PC-3 (cell line): Measurements from ENCODE around the gene NPNT. TPM values are rescaled to one million over a fixed set of nuclear protein-coding genes. Genes with fewer than 3 reads are reported as not detected.

Experiments used
- ATAC-seq: fragments of 200-7000 bp; cut with Tn5 transposase; 2 replicates; pipeline ENCODE4 v1.9.1; 2020; ENCODE audit warnings: mild to moderate bottlenecking, moderate library complexity
- BruUV-seq: library from RNA; stranded (reverse); fragments of 400-500 nt; replicated peaks from 2 replicates; lab custom pipeline; 2021; lab: Mats Ljungman, UMichigan
- CTCF ChIA-PET: fragments of 300-600 bp; sonication (Branson Sonifier 250); formaldehyde crosslinking; loops from one replicate; lab custom pipeline; 2022; ENCODE audit warnings: antibody characterized with exemption; lab: Charles Lee
- POLR2A ChIA-PET: fragments of 300-600 bp; sonication (Branson Sonifier 250); formaldehyde crosslinking; loops from one replicate; lab custom pipeline; 2022; ENCODE audit warnings: antibody characterized with exemption; ENCODE audit not compliant: unreplicated experiment; lab: Charles Lee
- DNase-seq: peaks from one replicate; pipeline ENCODE4 v3.0.0-alpha.2; 2015
- H2AFZ ChIP-seq: fragments of 300-600 bp; sonication (generic); 2 replicates; pipeline ENCODE4 v1.6.0; 2016; ENCODE audit warnings: antibody characterized with exemption, low read length
- H3F3A ChIP-seq: fragments of 300-600 bp; sonication (generic); one replicate; pipeline ENCODE4 v1.6.0; 2017; ENCODE audit warnings: antibody characterized with exemption, low read length, control low read depth, mild to moderate bottlenecking; ENCODE audit not compliant: unreplicated experiment
- H3K27ac ChIP-seq: fragments of 300-600 bp; sonication (generic); 2 replicates; pipeline ENCODE4 v1.5.1; 2016; ENCODE audit warnings: mild to moderate bottlenecking, low read length
- H3K27me3 ChIP-seq: fragments of 300-600 bp; sonication (generic); 2 replicates; pipeline ENCODE4 v1.6.1; 2016; ENCODE audit warnings: low read length, mixed read lengths
- H3K36me3 ChIP-seq: fragments of 300-600 bp; sonication (generic); 2 replicates; pipeline ENCODE4 v1.6.1; 2016; ENCODE audit warnings: low read depth, mixed run types, low read length, mixed read lengths
- H3K4me1 ChIP-seq: fragments of 300-600 bp; sonication (generic); 2 replicates; pipeline ENCODE4 v1.5.1; 2016; ENCODE audit warnings: low read length; ENCODE audit not compliant: insufficient read depth
- H3K4me2 ChIP-seq: fragments of 300-600 bp; sonication (generic); 2 replicates; pipeline ENCODE4 v1.6.0; 2016; ENCODE audit warnings: low read length
- H3K4me3 ChIP-seq: fragments of 300-600 bp; sonication (generic); 2 replicates; pipeline ENCODE4 v1.5.1; 2016; ENCODE audit warnings: mild to moderate bottlenecking, low read length, mixed read lengths
- H3K79me2 ChIP-seq: fragments of 300-600 bp; sonication (generic); 2 replicates; pipeline ENCODE4 v1.6.1; 2017; ENCODE audit warnings: low read length, mixed read lengths
- H3K9ac ChIP-seq: fragments of 300-600 bp; sonication (generic); 2 replicates; pipeline ENCODE4 v1.6.0; 2016; ENCODE audit warnings: mild to moderate bottlenecking, low read length
- H3K9me2 ChIP-seq: fragments of 300-600 bp; sonication (generic); replicated peaks from 2 replicates; pipeline ENCODE4 v1.6.1; 2016; ENCODE audit warnings: mixed run types, low read length, mixed read lengths
- H3K9me3 ChIP-seq: fragments of 300-600 bp; sonication (generic); 2 replicates; pipeline ENCODE4 v1.6.1; 2016; ENCODE audit warnings: low read length, mixed read lengths
- H4K20me1 ChIP-seq: fragments of 300-600 bp; sonication (generic); 2 replicates; pipeline ENCODE4 v1.6.1; 2016; ENCODE audit warnings: low read length, mixed read lengths
- EZH2 ChIP-seq: fragments of 300-600 bp; sonication (generic); IDR thresholded peaks from one replicate; pipeline ENCODE4 v1.6.1; 2017; ENCODE audit warnings: antibody characterized with exemption, mild to moderate bottlenecking, low read length; ENCODE audit not compliant: unreplicated experiment
- EZH2phosphoT487 ChIP-seq: fragments of 300-600 bp; sonication (generic); IDR thresholded peaks from 2 replicates; pipeline ENCODE4 v1.6.1; 2018; ENCODE audit warnings: mild to moderate bottlenecking, antibody characterized with exemption, low read length, borderline replicate concordance
- intact Hi-C: fragments of 100-400 bp; cut with micrococcal nuclease; formaldehyde crosslinking; loops from 2 replicates; pipeline ENCODE4 v1.9.0; 2023
- total RNA-seq: library from RNA; depleted of rRNA; stranded (reverse); fragments of >200 nt; gene quantifications from 2 replicates; pipeline ENCODE4 v1.2.3, GENCODE V29; 2014
- TF ChIP-seq, protein P1 (sequence below): fragments of 300-600 bp; sonication (generic); conservative IDR thresholded peaks from 2 replicates; pipeline ENCODE4 v1.5.1; 2017; ENCODE audit warnings: antibody characterized with exemption, low read depth, mild to moderate bottlenecking, low read length

Gene NPNT
- total RNA-seq, 1 experiment from 2014 or later: 29.7 TPM

DNA sequence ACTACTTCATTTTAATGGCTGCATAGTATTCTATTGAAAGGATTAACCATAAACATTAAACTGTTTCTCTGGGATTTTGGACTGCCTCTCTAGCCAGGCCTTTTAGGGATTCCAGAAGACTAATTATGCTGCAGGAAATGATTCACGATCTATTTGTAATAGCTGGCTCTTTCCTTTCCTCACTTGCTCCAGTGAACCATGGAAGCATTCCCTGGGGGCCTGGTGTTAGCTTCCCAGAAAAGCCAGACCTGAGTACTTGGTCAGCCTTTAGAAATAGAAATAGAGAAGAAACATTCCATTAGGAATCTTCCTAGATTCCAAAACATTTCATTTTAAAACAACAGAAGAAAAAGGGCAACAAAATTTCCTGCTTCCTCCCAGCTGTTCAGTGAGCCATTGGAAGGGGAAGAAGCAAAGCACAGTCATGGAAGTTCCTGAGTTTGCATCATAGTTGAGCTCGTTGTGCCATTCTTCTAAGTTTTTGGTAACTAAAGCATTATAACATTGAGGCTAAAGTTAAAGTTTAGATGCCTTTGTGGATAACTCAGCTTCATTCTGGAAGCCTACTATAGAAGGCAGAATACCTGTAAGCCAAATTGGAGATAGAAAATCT is 83.5 kb downstream of the NPNT start:
- Histone ChIP-seq H2AFZ (no peak overlapping the region), H3K4me2 (no peak overlapping the region), H3K4me3 (no peak overlapping the region), H3K4me1 (peaks cover 9% of the 10 kb centered on the region; the same call in 1 of the 2 replicates), H3K27me3 (no peaks in the 10 kb centered on the region), H3K9me3 (no peaks in the 10 kb centered on the region), H3K9ac (no peak overlapping the region), H3K9me2 (no peaks in the 10 kb centered on the region), H3K27ac (0 out of 2 replicates have a peak overlapping the region, but pooled peaks have one; percentile 9), H3K79me2 (no peaks in the 10 kb centered on the region), H3F3A (no peaks in the 10 kb centered on the region), H3K36me3 (no peaks in the 10 kb centered on the region), H4K20me1 (no peaks in the 10 kb centered on the region)
- ChIA-PET CTCF (no interaction called here), POLR2A (no interaction called here)
- ATAC-seq (peak; percentile 58), DNase-seq (peak; percentile 60)
- intact Hi-C loops: no loop called here
- no TSS peak for BruUV-seq
- TF ChIP-seq, protein P1, sequence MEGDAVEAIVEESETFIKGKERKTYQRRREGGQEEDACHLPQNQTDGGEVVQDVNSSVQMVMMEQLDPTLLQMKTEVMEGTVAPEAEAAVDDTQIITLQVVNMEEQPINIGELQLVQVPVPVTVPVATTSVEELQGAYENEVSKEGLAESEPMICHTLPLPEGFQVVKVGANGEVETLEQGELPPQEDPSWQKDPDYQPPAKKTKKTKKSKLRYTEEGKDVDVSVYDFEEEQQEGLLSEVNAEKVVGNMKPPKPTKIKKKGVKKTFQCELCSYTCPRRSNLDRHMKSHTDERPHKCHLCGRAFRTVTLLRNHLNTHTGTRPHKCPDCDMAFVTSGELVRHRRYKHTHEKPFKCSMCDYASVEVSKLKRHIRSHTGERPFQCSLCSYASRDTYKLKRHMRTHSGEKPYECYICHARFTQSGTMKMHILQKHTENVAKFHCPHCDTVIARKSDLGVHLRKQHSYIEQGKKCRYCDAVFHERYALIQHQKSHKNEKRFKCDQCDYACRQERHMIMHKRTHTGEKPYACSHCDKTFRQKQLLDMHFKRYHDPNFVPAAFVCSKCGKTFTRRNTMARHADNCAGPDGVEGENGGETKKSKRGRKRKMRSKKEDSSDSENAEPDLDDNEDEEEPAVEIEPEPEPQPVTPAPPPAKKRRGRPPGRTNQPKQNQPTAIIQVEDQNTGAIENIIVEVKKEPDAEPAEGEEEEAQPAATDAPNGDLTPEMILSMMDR: no peak
- TF ChIP-seq EZH2phosphoT487 (no peak), EZH2 (no peak)

DNA sequence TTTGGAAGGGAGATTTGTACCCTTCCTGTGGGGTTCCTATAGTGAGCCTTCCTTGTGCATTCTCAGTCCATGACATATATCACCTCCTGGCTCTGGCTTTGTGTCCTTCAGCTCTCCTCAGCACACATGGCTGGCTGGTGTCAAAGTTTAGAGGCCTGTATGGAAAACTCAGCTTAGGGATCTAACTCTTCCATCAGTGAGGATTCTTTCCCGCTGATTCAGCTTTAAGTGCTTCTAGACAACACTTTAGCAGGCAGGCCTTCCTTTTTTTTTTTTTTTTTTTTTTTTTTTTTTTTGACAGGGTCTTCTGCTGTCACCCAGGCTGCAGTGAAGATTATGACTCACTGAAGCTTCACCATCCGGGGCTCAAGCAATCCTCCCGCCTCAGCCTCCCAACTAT is 84.2 kb downstream of the NPNT start:
- ATAC-seq (no peak), DNase-seq (peak; percentile 3)
- H3K27ac ChIP-seq: no peak overlapping the region
- ChIA-PET CTCF (no interaction called here), POLR2A (no interaction called here)
- H3K79me2 ChIP-seq: no peaks in the 10 kb centered on the region
- peaks cover 9% of the 10 kb centered on the region; the same call in 1 of the 2 replicates for H3K4me1 ChIP-seq
- no peak for TF ChIP-seq EZH2phosphoT487
- TF ChIP-seq EZH2: no peak
- no peaks in the 10 kb centered on the region for H3K36me3 ChIP-seq
- H3K4me2 ChIP-seq: no peak overlapping the region
- no peaks in the 10 kb centered on the region for H3K27me3 ChIP-seq
- no peak overlapping the region for H3K4me3 ChIP-seq
- no peaks in the 10 kb centered on the region for H3F3A ChIP-seq
- intact Hi-C loops: no loop called here
- H2AFZ ChIP-seq: no peak overlapping the region
- no peaks in the 10 kb centered on the region for H3K9me3 ChIP-seq
- no peaks in the 10 kb centered on the region for H4K20me1 ChIP-seq
- H3K9me2 ChIP-seq: no peaks in the 10 kb centered on the region
- BruUV-seq: no TSS peak
- no peak overlapping the region for H3K9ac ChIP-seq

DNA sequence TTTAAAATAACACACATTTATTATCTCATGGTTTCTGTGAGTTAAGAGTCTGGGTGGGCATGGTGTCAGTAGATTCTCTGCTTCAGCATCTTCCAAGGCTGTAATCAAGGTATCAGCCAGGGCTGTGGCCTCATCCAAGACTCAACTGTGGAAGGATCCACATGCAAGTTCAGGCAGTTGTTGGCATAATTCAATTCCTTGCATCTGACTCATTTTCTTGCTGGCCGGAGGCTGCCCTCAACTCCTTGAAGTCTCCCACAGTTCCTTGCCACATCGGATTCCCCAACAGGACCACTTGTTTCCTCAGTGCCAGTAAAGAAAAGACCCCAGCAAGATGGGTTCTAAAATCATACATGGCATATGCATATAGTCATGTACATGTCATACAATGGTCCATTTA is 93.4 kb downstream of the NPNT start:
- H4K20me1 ChIP-seq: no peaks in the 10 kb centered on the region
- no TSS peak for BruUV-seq
- H3K27me3 ChIP-seq: no peaks in the 10 kb centered on the region
- TF ChIP-seq EZH2phosphoT487: no peak
- no peak for TF ChIP-seq EZH2
- TF ChIP-seq, protein P1: no peak
- POLR2A ChIA-PET: no interaction called here
- H3F3A ChIP-seq: no peaks in the 10 kb centered on the region
- no peak overlapping the region for H3K4me3 ChIP-seq
- no peak for DNase-seq
- H3K4me2 ChIP-seq: peak overlapping the region; percentile 64
- peaks cover 33% of the 10 kb centered on the region for H3K4me1 ChIP-seq
- no peaks in the 10 kb centered on the region for H3K36me3 ChIP-seq
- H3K9me2 ChIP-seq: no peaks in the 10 kb centered on the region
- CTCF ChIA-PET: no interaction called here
- intact Hi-C loops: no loop called here
- ATAC-seq: no peak
- H2AFZ ChIP-seq: no peak overlapping the region; the same call in 1 of the 2 replicates
- peak overlapping the region; percentile 95 for H3K27ac ChIP-seq
- peak overlapping the region; percentile 32; the same call in 1 of the 2 replicates for H3K9ac ChIP-seq
- no peaks in the 10 kb centered on the region for H3K9me3 ChIP-seq
- H3K79me2 ChIP-seq: no peaks in the 10 kb centered on the region
